ENCODE data around the gene RGS2. TPM values are rescaled to one million over a fixed set of nuclear protein-coding genes. Genes with fewer than 3 reads are reported as not detected.

Gene RGS2
- total and polyA plus RNA-seq, 3 experiments from 2014 or later: 9.4 to 86.3 (median 10.7) TPM

GRCh38 chr1:192801451-192801850, 7.4 kb upstream of the RGS2 start:
- Mint-ChIP-seq H3K27ac (peak overlapping the region in 1 of 8 donors; percentile 19), H3K36me3 (no peaks in the 10 kb centered on the region), H3K9me3 (no peaks in the 10 kb centered on the region), H3K27me3 (peaks cover 0 to 2% of the 10 kb centered on the region in 2 donors), H3K4me3 (no peak overlapping the region), H3K4me1 (peaks cover 4 to 9% (median 8%) of the 10 kb centered on the region in 3 donors)
- no peaks in the 10 kb centered on the region for H3K9me3 ChIP-seq (ENCODE audit: low read length)
- no peaks in the 10 kb centered on the region for H3K4me1 ChIP-seq (ENCODE audit: insufficient read depth, low read length)
- H3K36me3 ChIP-seq (ENCODE audit: insufficient read depth, low read length): no peaks in the 10 kb centered on the region
- H3K27me3 ChIP-seq (ENCODE audit: insufficient read depth, low read length, poor library complexity, severe bottlenecking): no peaks in the 10 kb centered on the region
- no peak overlapping the region for H3K4me3 ChIP-seq (ENCODE audit: low read length)
- CTCF ChIA-PET: no interaction called here
- POLR2A ChIA-PET: no interaction called here
- no peak overlapping the region for H3K27ac ChIP-seq (ENCODE audit: low read depth, low read length)
- no peak for DNase-seq

- peaks cover 0 to 2% of the 10 kb centered on the region in 2 donors for H3K27me3 Mint-ChIP-seq
- ChIA-PET CTCF (interaction anchor here (1.5 kb wide), 1 partner anchor 319 kb away, joined by 4 read pairs; the partner anchor contains the start of gene CDC73), POLR2A (no interaction called here)
- H3K27me3 ChIP-seq (ENCODE audit: insufficient read depth, low read length, poor library complexity, severe bottlenecking): no peaks in the 10 kb centered on the region
- H3K9me3 ChIP-seq (ENCODE audit: low read length): no peaks in the 10 kb centered on the region
- peaks cover 13 to 19% (median 18%) of the 10 kb centered on the region in 3 donors for H3K4me1 Mint-ChIP-seq
- no peaks in the 10 kb centered on the region for H3K9me3 Mint-ChIP-seq
- H3K4me3 ChIP-seq (ENCODE audit: low read length): no peak overlapping the region
- H3K27ac ChIP-seq (ENCODE audit: low read depth, low read length): no peak overlapping the region
- H3K4me1 ChIP-seq (ENCODE audit: insufficient read depth, low read length): peaks cover 9% of the 10 kb centered on the region
- H3K36me3 Mint-ChIP-seq: no peaks in the 10 kb centered on the region
- H3K36me3 ChIP-seq (ENCODE audit: insufficient read depth, low read length): no peaks in the 10 kb centered on the region
- no peak overlapping the region for H3K4me3 Mint-ChIP-seq
- no peak overlapping the region for H3K27ac Mint-ChIP-seq
- no peak for DNase-seq
These were observed 6.4 kb upstream of the RGS2 start for GRCh38 chr1:192802406-192802805.

- no peaks in the 10 kb centered on the region for H3K36me3 ChIP-seq (ENCODE audit: insufficient read depth, low read length)
- H3K4me1 ChIP-seq (ENCODE audit: insufficient read depth, low read length): peaks cover 17% of the 10 kb centered on the region
- peaks cover 0 to 4% (median 0%) of the 10 kb centered on the region in 3 donors for H3K36me3 Mint-ChIP-seq
- no peaks in the 10 kb centered on the region for H3K27me3 ChIP-seq (ENCODE audit: insufficient read depth, low read length, poor library complexity, severe bottlenecking)
- peaks cover 0 to 2% of the 10 kb centered on the region in 2 donors for H3K27me3 Mint-ChIP-seq
- no peaks in the 10 kb centered on the region for H3K9me3 ChIP-seq (ENCODE audit: low read length)
- CTCF ChIA-PET: interaction anchor here (1.5 kb wide), 1 partner anchor 318 kb away, joined by 4 read pairs; the partner anchor contains the start of gene CDC73
- H3K4me1 Mint-ChIP-seq: peaks cover 22 to 28% (median 27%) of the 10 kb centered on the region in 3 donors
- POLR2A ChIA-PET: no interaction called here
- H3K27ac ChIP-seq (ENCODE audit: low read depth, low read length): no peak overlapping the region
- no peak overlapping the region for H3K4me3 Mint-ChIP-seq
- no peak for DNase-seq
- H3K27ac Mint-ChIP-seq: peak overlapping the region in 1 of 8 donors; percentile 39
- no peaks in the 10 kb centered on the region for H3K9me3 Mint-ChIP-seq
- no peak overlapping the region for H3K4me3 ChIP-seq (ENCODE audit: low read length)
These were observed 5.3 kb upstream of the RGS2 start for GRCh38 chr1:192803501-192803900.

GRCh38 chr1:192805832-192806323, 3.0 kb upstream of the RGS2 start:
- H3K27ac Mint-ChIP-seq: peak overlapping the region in 7 of 8 donors; percentile 31 to 98 (median 79)
- H3K36me3 ChIP-seq (ENCODE audit: insufficient read depth, low read length): no peaks in the 10 kb centered on the region
- H3K27me3 Mint-ChIP-seq: peaks cover 0 to 8% of the 10 kb centered on the region in 2 donors
- no peaks in the 10 kb centered on the region for H3K27me3 ChIP-seq (ENCODE audit: insufficient read depth, low read length, poor library complexity, severe bottlenecking)
- H3K4me3 Mint-ChIP-seq: peak overlapping the region in 2 of 7 donors; percentile 37 to 60
- H3K36me3 Mint-ChIP-seq: peaks cover 0 to 27% (median 1%) of the 10 kb centered on the region in 3 donors
- peaks cover 38 to 46% (median 44%) of the 10 kb centered on the region in 3 donors for H3K4me1 Mint-ChIP-seq
- no peak overlapping the region for H3K27ac ChIP-seq (ENCODE audit: low read depth, low read length)
- H3K4me1 ChIP-seq (ENCODE audit: insufficient read depth, low read length): peaks cover 23% of the 10 kb centered on the region
- no peaks in the 10 kb centered on the region for H3K9me3 ChIP-seq (ENCODE audit: low read length)
- H3K4me3 ChIP-seq (ENCODE audit: low read length): no peak overlapping the region
- H3K9me3 Mint-ChIP-seq: no peaks in the 10 kb centered on the region
- CTCF ChIA-PET: interaction anchor here (1.0 to 4.2 kb wide), 14 partner anchors 9 to 315 kb away, joined by 3 to 48 read pairs (median 4); partner anchors contain the start of genes CDC73, RO60 and UCHL5
- peak in 4 of 5 donors; percentile 7 to 79 (median 56) for DNase-seq
- POLR2A ChIA-PET: interaction anchor here (0.5 to 6.0 kb wide), 4 partner anchors 253 to 322 kb away, joined by 6 to 44 read pairs (median 8); partner anchors contain the start of genes CDC73, RO60 and UCHL5

- Mint-ChIP-seq H3K27ac (peak overlapping the region; percentile 86 to 99 (median 98)), H3K36me3 (peaks cover 0 to 37% (median 5%) of the 10 kb centered on the region in 3 donors), H3K27me3 (peaks cover 0 to 8% of the 10 kb centered on the region in 2 donors), H3K4me3 (peak overlapping the region; percentile 92 to 99 (median 98)), H3K9me3 (no peaks in the 10 kb centered on the region), H3K4me1 (peaks cover 39 to 56% (median 44%) of the 10 kb centered on the region in 3 donors)
- H3K4me3 ChIP-seq (ENCODE audit: low read length): peak overlapping the region; percentile 99
- ChIA-PET CTCF (interaction anchor here (0.8 to 4.2 kb wide), 20 partner anchors 8 to 333 kb away, joined by 3 to 48 read pairs (median 4); partner anchors contain the start of genes CDC73, RO60 and UCHL5), POLR2A (interaction anchor here (0.6 to 6.0 kb wide), 6 partner anchors 177 to 315 kb away, joined by 3 to 44 read pairs (median 8); partner anchors contain the start of genes CDC73, GLRX2, RO60 and UCHL5)
- H3K36me3 ChIP-seq (ENCODE audit: insufficient read depth, low read length): no peaks in the 10 kb centered on the region
- H3K27me3 ChIP-seq (ENCODE audit: insufficient read depth, low read length, poor library complexity, severe bottlenecking): no peaks in the 10 kb centered on the region
- H3K9me3 ChIP-seq (ENCODE audit: low read length): no peaks in the 10 kb centered on the region
- peaks cover 23% of the 10 kb centered on the region for H3K4me1 ChIP-seq (ENCODE audit: insufficient read depth, low read length)
- peak overlapping the region; percentile 96 for H3K27ac ChIP-seq (ENCODE audit: low read depth, low read length)
- peak in 3 of 5 donors; percentile 6 to 46 (median 33) for DNase-seq
These were observed 1.4 kb upstream of the RGS2 start for GRCh38 chr1:192807211-192808162.

- no peaks in the 10 kb centered on the region for H3K9me3 ChIP-seq (ENCODE audit: low read length)
- H3K27ac ChIP-seq (ENCODE audit: low read depth, low read length): peak overlapping the region; percentile 96
- Mint-ChIP-seq H3K4me1 (peaks cover 39 to 56% (median 44%) of the 10 kb centered on the region in 3 donors), H3K27ac (peak overlapping the region; percentile 86 to 99 (median 98)), H3K4me3 (peak overlapping the region; percentile 92 to 99 (median 98)), H3K27me3 (peaks cover 0 to 8% of the 10 kb centered on the region in 2 donors), H3K9me3 (no peaks in the 10 kb centered on the region), H3K36me3 (peaks cover 0 to 40% (median 5%) of the 10 kb centered on the region in 3 donors)
- DNase-seq: peak in 1 of 5 donors; percentile 4
- H3K27me3 ChIP-seq (ENCODE audit: insufficient read depth, low read length, poor library complexity, severe bottlenecking): no peaks in the 10 kb centered on the region
- CTCF ChIA-PET: interaction anchor here (0.8 to 4.2 kb wide), 11 partner anchors 7 to 334 kb away, joined by 3 to 48 read pairs (median 5); partner anchors contain the start of genes CDC73, RO60 and UCHL5
- no peaks in the 10 kb centered on the region for H3K36me3 ChIP-seq (ENCODE audit: insufficient read depth, low read length)
- POLR2A ChIA-PET: interaction anchor here (0.6 to 6.0 kb wide), 5 partner anchors 177 to 315 kb away, joined by 3 to 44 read pairs (median 6); partner anchors contain the start of genes GLRX2, RO60 and UCHL5
- peaks cover 23% of the 10 kb centered on the region for H3K4me1 ChIP-seq (ENCODE audit: insufficient read depth, low read length)
- H3K4me3 ChIP-seq (ENCODE audit: low read length): peak overlapping the region; percentile 99
These were observed 699 bp upstream of the RGS2 start for GRCh38 chr1:192808163-192808517.
